ENCODE results near the gene LRCH3. TPM values are rescaled to one million over a fixed set of nuclear protein-coding genes. Genes with fewer than 3 reads are reported as not detected.

Gene LRCH3
- total and polyA plus RNA-seq, 7 donors: 4.8 to 154 (median 44.7) TPM

GRCh38 chr3:197829397-197830045 lies 38.5 kb downstream of the LRCH3 start:
- peaks cover 0 to 6% (median 5%) of the 10 kb centered on the region in 4 donors for H3K4me1 ChIP-seq
- no peak for TF ChIP-seq POLR2AphosphoS5 (IDR thresholded peaks at IDR 0.05)
- no peak for TF ChIP-seq EP300 (IDR thresholded peaks at IDR 0.05)
- TF ChIP-seq CTCF (IDR thresholded peaks at IDR 0.05): no peak
- TF ChIP-seq POLR2A (IDR thresholded peaks at IDR 0.05): no peak
- no peak overlapping the region for H3K27ac ChIP-seq
- H3K27me3 ChIP-seq: no peaks in the 10 kb centered on the region
- no peak for DNase-seq
- no peak overlapping the region for H3K4me3 ChIP-seq
- intact Hi-C loops (cut with DNase I): no loop called here
- peaks cover 8 to 77% (median 26%) of the 10 kb centered on the region in 4 donors for H3K36me3 ChIP-seq
- H3K9me3 ChIP-seq: no peaks in the 10 kb centered on the region
- WGBS, 2 donors: 44 to 82% methylated on average over 3 of the region's 3 CpGs

- DNase-seq: no peak
- H3K9me3 ChIP-seq: no peaks in the 10 kb centered on the region
- H3K36me3 ChIP-seq: peaks cover 8 to 84% (median 26%) of the 10 kb centered on the region in 4 donors
- no peaks in the 10 kb centered on the region for H3K4me1 ChIP-seq
- H3K4me3 ChIP-seq: no peak overlapping the region
- intact Hi-C loops (cut with DNase I): no loop called here
- no peak for TF ChIP-seq POLR2AphosphoS5 (IDR thresholded peaks at IDR 0.05)
- TF ChIP-seq CTCF (IDR thresholded peaks at IDR 0.05): no peak
- no peak for TF ChIP-seq POLR2A (IDR thresholded peaks at IDR 0.05)
- 79 to 87% methylated on average over 6 of the region's 6 CpGs for WGBS, 2 donors
- H3K27me3 ChIP-seq: no peaks in the 10 kb centered on the region
- H3K27ac ChIP-seq: no peak overlapping the region
Observed at GRCh38 chr3:197830308-197830966, 39.4 kb downstream of the LRCH3 start.

- WGBS, 2 donors: 83 to 95% methylated on average over 8 of the region's 8 CpGs
- intact Hi-C loops (cut with DNase I): no loop called here
- H3K4me1 ChIP-seq: no peaks in the 10 kb centered on the region
- no peaks in the 10 kb centered on the region for H3K27me3 ChIP-seq
- DNase-seq: no peak
- H3K36me3 ChIP-seq: peaks cover 8 to 86% (median 26%) of the 10 kb centered on the region in 4 donors
- H3K27ac ChIP-seq: no peak overlapping the region
- no peak overlapping the region for H3K4me3 ChIP-seq
- no peaks in the 10 kb centered on the region for H3K9me3 ChIP-seq
- TF ChIP-seq POLR2A (IDR thresholded peaks at IDR 0.05) (no peak), POLR2AphosphoS5 (IDR thresholded peaks at IDR 0.05) (no peak), CTCF (IDR thresholded peaks at IDR 0.05) (no peak), EP300 (IDR thresholded peaks at IDR 0.05) (no peak)
Observed at GRCh38 chr3:197830967-197831313, 39.9 kb downstream of the LRCH3 start.

GRCh38 chr3:197833930-197834715 lies 43.1 kb downstream of the LRCH3 start:
- Histone ChIP-seq H3K36me3 (peaks cover 8 to 67% (median 18%) of the 10 kb centered on the region in 4 donors), H3K4me3 (no peak overlapping the region), H3K4me1 (no peaks in the 10 kb centered on the region), H3K27me3 (no peaks in the 10 kb centered on the region), H3K27ac (no peak overlapping the region), H3K9me3 (no peaks in the 10 kb centered on the region)
- 81 to 93% methylated on average over 8 of the region's 8 CpGs for WGBS, 2 donors
- TF ChIP-seq POLR2A (IDR thresholded peaks at IDR 0.05) (no peak), POLR2AphosphoS5 (IDR thresholded peaks at IDR 0.05) (no peak), EP300 (IDR thresholded peaks at IDR 0.05) (no peak), CTCF (IDR thresholded peaks at IDR 0.05) (no peak)
- intact Hi-C loops (cut with DNase I): no loop called here
- no peak for DNase-seq
